Left hindlimb (tissue), 1 donor: ENCODE measurements around the gene YAP1.
A peak's percentile ranks its signal among the peaks of the same experiment; 100 is the strongest.
"Not testable (repeated sequence)": the region's sequence is repeated elsewhere in the genome, so short reads cannot be mapped to it uniquely, and the experiment has no call there.

Source experiments
- DNase-seq: peaks from one replicate; pipeline ENCODE4 v3.0.0-alpha.2; 2018

The YAP1 gene

GRCh38 chr11:102166175-102167064 lies 56.2 kb downstream of the YAP1 start:
- no peak for DNase-seq

DNA sequence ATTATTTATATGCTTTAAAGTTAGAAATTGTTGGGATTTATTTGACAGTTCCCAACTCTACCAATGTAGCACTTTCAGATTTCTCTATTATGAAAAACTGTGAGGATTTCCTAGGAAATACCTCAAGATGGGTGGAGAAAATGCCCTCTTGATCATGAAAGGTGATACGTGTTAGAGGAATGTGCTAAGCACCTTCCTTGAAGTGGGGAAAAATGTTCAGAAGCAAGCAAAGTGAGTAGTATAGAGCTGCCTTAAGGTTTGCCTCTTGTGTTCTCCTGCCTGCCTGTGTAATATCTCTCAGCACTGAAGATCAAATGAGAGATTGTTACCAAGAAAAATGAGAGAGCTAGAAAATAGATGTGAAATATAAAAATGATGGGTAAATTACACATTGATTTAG lies 58.2 kb downstream of the YAP1 start:
- DNase-seq = no peak

- no peak for DNase-seq
These were observed 60.9 kb downstream of the YAP1 start for GRCh38 chr11:102171101-102171500.

DNA sequence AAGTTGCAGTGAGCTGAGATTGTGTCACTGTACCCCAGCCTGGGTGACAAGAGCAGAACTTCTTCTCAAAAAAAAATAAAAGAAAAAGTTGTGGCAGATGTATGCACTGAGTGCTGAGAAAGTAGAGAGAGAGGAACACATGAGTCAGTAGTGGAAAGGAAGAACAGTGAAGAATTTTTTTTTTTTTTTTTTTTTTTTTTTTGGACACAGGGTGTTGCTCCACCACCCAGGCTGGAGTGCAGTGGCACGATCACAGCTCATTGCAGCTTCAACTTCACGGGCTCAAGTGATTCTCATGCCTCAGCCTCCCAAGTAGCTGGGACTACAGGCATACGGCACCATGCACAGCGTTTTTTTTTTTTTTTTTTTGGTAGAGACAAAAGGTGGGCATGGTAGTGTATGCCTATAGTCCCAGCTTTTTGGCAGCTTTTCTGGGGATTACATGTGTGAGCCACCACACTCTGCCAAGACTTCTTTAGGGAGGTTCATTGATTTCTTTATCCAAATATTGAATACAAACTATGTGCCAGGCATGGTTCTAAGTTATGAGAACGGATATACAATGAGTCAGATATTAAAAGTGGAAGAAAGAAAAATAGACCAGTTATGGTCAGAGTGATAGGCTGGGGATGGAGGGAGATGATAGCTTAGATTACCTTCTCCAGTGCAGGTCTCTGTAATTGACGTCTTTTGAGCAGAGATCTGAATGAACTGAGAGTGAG lies 62.0 kb downstream of the YAP1 start:
- no peak for DNase-seq

GRCh38 chr11:102177126-102177525 lies 66.9 kb downstream of the YAP1 start:
- DNase-seq = no peak

DNA sequence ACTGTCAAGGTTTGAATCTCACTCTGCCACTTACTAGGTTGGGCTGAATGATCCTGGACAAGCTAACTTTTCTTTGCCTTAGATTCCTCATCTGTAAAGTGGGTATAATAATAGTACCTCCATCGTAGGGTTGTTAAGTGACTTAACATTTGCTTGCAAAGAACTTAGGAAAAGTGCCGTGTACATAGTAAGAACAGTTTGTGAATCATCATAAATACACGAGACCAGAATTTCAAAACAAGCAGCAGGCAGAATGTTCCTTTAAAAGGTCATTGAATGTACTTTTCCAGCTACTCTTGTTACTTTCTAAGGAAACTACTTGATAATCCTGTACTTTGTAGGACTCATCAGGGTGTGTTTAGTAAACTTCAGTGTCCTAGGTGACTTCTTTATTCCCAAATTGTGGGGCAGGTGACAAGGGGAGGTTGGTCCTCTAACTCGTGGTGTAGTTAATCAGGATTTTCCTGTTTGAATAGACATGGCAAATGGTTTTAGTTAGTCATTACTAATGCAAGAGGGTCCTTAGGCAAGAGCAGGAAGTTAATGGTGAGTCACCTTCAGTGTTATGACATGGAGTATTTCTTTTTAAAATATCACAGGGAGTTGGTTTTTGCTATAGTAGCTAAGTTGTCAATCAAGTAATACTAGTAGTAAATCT lies 67.9 kb downstream of the YAP1 start:
- no peak for DNase-seq

- no peak for DNase-seq
These were observed 69.1 kb downstream of the YAP1 start for GRCh38 chr11:102179371-102179770.

DNA sequence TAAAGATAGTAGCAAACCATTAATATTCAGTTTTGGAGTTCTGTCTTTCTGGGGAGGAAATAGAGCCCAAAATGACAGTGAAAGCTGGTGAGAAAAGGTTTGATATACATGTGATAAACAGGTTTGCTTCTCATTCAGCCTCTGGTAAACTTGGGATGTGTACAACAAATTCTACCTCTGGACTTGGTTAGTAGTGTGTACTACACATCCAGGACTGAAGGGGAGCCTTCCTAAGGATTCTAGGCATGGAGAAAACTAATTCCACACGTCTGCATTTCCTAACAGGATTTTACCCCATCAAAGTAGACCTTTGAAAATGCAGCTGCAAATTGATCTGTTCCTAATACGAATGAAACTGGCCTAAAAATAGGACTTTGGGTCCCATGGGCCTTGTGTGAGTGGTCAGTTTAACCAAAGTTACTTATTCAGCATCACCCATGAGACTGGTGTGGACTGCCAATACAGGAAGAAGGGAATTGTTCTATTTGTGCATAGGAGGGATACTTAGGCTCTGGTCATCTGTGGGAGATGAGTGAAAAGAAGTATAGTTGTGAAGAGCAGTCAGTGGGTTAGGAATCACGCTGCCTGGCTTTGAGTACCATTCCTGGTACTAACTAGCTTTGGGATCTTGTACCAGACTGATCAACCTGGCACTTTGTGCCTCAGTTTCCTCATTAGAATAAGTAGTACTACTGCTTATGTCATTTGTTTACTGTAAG lies 74.2 kb downstream of the YAP1 start:
- no peak for DNase-seq

DNA sequence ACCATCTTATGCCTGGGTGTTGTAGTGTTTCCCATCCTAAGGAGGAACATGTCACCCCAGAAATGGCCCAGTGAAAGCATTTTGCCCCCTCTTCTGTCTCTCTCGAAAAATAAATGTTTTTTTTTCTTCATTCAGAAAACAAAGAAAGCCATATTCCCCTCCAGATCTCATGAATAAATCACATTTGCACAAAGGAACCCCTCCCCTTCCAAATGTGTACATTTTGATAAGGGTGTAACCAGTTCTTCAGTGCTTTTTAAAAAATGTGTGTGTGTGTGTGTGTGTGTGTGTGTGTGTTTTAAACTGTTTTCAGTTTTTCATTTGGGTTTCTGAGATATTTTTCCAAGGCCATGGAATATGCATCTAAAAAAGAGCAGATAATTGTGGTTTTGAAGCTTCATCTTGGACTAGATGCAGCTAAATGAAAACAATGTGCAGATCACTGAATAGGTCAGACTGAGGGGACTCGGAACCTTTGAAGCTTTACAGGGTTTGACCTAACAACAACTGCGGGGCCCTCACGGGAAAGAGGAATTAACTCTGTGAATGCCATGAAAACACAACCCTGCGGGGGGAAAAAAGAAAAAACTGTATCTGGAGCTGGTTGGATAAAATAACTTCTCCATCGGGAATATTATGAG lies 76.4 kb downstream of the YAP1 start:
- DNase-seq = no peak

DNA sequence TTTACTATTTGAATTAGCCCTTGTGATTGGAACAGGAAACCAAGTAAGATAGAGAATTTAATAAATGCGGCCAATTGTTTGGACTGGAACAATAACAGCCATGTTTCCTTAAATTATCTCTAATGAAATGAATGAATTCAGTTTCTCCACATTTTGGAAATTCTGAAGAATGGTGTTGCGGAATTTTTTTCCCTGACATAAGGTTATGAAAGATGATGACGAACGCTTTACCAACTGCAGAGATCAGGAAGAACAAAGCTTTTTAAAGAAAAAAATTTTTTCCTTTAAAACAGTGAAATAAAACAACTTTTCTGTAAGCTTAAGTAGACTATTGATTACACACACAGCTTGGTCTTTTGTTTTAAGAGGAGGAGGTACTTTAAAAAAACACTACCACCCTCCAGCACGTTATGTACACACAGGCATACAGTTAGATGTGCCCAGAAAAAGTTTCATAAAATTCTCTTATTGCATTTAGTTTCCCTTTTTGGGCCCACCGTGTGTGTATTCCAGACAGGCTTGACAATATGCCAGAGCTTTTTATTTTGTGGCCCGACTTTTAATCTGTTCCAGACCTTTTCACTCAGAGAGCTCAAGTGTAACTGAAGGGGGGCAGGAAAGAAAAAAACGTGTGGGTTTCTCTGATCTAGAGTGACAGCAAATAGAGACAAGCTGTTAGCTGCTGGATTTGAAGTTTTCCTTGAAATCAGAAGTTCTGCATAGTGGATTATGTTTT lies 77.3 kb downstream of the YAP1 start:
- DNase-seq = peak; percentile 54

GRCh38 chr11:102188488-102188887 lies 78.2 kb downstream of the YAP1 start:
- no peak for DNase-seq

GRCh38 chr11:102191832-102192231 lies 81.6 kb downstream of the YAP1 start:
- DNase-seq = no peak

- DNase-seq = no peak
These were observed 82.3 kb downstream of the YAP1 start for GRCh38 chr11:102192349-102193066.

DNA sequence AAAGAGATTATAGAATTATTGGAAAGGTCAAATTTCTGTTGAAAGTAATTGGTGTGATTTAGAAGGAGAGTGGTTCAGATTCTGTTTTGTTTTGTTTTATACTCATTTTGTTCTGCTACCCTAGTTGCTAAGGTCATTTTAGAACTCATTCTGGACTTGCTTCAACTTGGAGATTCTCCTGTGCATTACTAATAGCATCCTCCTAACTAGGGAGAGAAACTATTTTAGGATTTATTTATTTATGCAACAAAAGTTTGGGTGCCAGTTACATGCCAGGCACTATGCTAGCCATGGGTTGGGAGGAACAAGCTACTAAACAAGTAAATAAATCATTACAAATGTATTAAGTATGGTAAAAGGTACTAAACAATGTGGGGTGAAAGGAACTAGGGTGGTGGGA lies 84.0 kb downstream of the YAP1 start:
- DNase-seq = no peak

- DNase-seq = no peak
These were observed 84.7 kb downstream of the YAP1 start for GRCh38 chr11:102194990-102195389.

- DNase-seq = no peak
These were observed 86.1 kb downstream of the YAP1 start for GRCh38 chr11:102196351-102196750.

DNA sequence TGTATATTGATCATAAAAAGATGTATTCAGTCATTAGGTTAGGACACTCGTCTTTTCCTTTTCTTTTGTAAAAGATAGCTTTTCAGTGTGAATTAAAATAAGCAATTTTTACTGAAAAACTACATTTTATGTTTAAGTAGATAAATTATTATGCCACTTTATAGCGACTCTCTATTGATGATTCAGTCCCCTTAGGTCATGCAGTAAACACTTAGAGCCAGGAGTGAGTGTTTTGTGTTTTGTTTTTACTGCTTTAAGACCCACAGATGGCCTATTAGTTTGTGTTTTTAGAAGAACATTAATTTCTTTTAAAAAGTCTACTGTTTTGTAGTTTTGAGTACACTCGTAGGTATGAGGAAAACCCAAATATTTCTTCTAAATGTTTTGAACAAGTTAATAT lies 86.6 kb downstream of the YAP1 start:
- no peak for DNase-seq

DNA sequence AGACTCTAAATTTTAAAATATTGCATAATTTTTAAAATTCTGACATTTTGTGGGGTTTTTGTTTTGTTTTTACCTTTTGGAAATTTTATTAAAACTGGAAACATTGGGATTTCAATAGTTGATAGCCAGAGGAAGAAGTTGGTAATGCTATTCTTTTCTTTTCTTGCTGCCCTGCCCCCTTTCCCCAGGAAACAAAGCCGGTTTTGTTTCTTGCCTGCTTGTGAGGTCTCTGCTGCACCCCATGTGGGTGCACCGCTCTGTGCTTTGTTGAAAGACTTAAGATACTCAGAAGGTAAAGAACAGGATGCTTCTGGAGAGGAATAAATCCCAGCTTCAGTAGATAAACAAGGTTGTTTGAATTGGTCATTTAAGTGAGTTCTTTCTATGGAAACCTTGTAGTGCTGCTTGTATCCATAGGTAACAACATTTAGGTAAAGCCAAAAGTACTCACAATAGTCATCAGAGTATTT lies 87.5 kb downstream of the YAP1 start:
- no peak for DNase-seq

- DNase-seq = no peak
These were observed 89.4 kb downstream of the YAP1 start for GRCh38 chr11:102199673-102200072.

GRCh38 chr11:102200325-102200724 lies 90.1 kb downstream of the YAP1 start:
- DNase-seq = not testable (repeated sequence)

GRCh38 chr11:102201776-102202175 lies 91.5 kb downstream of the YAP1 start:
- DNase-seq = no peak
